Natural killer cell treated with Interleukin-12 subunit alpha and Interleukin-12 subunit beta and Interleukin-15 and Interleukin-18, amount 100 ng/mL, for 72 hours (primary cell): ENCODE results near the gene SOX8. TPM values are rescaled to one million over a fixed set of nuclear protein-coding genes. Genes with fewer than 3 reads are reported as not detected.

Experiments used
- ATAC-seq, 2 donors: fragments of 150-1000 bp; cut with Tn5 transposase in 1 of 2; sonication (Bioruptor Pico), chemical (Tn5 transposase) in 1 of 2; 2 replicates each; pipeline ENCODE4 v1.10.0; 2021
- DNase-seq: peaks from one replicate; pipeline ENCODE4 v3.0.0; 2022; ENCODE audit warnings: low spot score
- H3K27ac Mint-ChIP-seq, 2 donors: 1 replicate in 1 of 2; 2 replicates in 1 of 2; pipeline ENCODE4 v1.8.0; 2022; ENCODE audit warnings: mixed read lengths in 2 of 2, mild to moderate bottlenecking in 1 of 2, moderate library complexity in 1 of 2
- H3K27me3 Mint-ChIP-seq, 2 donors: 1 replicate in 1 of 2; 2 replicates in 1 of 2; pipeline ENCODE4 v1.8.0; 2022; ENCODE audit warnings: mixed read lengths in 2 of 2
- H3K36me3 Mint-ChIP-seq: one replicate; pipeline ENCODE4 v1.8.0; 2022; ENCODE audit warnings: mixed read lengths
- H3K4me1 Mint-ChIP-seq, 2 donors: 1 replicate in 1 of 2; 2 replicates in 1 of 2; pipeline ENCODE4 v1.8.0; 2022; ENCODE audit warnings: low read depth in 2 of 2, mixed read lengths in 2 of 2, mild to moderate bottlenecking in 1 of 2
- H3K4me3 Mint-ChIP-seq: one replicate; pipeline ENCODE4 v1.8.0; 2022; ENCODE audit warnings: mixed read lengths
- H3K9me3 Mint-ChIP-seq: 2 replicates; pipeline ENCODE4 v1.8.0; 2022; ENCODE audit warnings: mixed read lengths
- total RNA-seq, 2 donors: library from RNA; stranded (reverse); gene quantifications; one replicate each; pipeline ENCODE4 v1.2.3, GENCODE V29; 2022

Gene SOX8
- total RNA-seq, 2 donors from 2014 or later: 0.20 TPM; not detected in 1

DNA sequence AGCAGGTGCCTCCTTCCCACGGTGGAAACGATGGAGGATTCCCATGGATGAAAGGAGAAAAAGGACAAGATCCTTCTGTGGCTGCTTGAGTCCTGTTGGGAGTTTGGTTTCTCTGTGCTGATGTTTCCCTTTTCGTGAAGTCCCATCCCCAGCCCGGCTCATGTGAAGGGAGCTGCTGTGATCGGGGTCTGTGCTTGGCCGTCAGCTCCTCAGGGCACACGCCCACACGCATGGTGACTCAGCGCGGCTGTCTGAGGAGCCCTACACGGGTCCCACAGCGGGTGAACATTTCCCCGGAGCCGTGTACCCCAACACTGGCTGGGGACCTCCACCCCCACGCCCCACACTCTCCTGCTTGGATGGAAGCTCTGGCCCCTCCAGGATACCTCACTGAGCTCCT, 46.5 kb downstream of the SOX8 start:
- no peak overlapping the region for H3K27ac Mint-ChIP-seq
- no peaks in the 10 kb centered on the region for H3K4me1 Mint-ChIP-seq
- H3K4me3 Mint-ChIP-seq: no peak overlapping the region
- DNase-seq: no peak
- ATAC-seq: no peak
- peaks cover 0 to 3% of the 10 kb centered on the region in 2 donors for H3K27me3 Mint-ChIP-seq
- H3K9me3 Mint-ChIP-seq: no peaks in the 10 kb centered on the region
- no peaks in the 10 kb centered on the region for H3K36me3 Mint-ChIP-seq

DNA sequence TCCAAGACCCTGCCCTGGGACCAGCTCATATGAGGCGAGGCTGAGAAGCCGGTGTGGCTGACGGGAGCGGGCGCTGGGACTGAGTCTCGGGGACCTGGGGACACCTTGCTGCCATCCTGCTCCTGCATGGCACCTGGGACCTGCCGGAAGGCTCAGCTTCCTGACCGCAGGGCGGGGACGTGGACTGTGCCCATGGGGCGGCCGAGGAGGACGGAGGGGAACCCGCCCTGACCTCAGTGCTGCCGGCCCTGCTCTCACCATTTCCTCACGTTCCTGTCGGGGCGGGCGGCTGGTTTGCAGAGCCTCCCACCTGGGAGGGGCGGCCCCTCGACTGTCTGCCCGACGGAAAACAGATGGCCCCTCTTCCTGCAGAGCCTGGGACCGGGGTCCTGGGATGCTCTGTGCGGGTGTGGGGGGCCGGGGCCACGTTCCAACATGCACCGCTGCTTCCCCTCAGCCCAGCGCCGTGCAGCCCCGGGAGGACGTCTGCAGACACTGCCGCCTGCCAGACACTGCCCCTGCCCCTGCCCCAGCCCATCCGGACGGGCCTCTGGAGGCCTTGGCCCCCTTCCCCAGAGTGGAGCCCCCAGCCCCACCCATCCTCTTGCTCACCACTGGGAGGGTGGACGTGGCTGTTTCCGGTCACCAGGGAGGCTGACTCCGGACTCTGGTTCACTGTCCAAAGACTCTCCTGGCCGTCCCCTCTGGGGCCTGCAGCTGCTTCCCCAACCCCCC, 47.1 kb downstream of the SOX8 start:
- H3K4me3 Mint-ChIP-seq: no peak overlapping the region
- no peaks in the 10 kb centered on the region for H3K9me3 Mint-ChIP-seq
- DNase-seq (no peak), ATAC-seq (no peak)
- H3K36me3 Mint-ChIP-seq: no peaks in the 10 kb centered on the region
- no peaks in the 10 kb centered on the region for H3K4me1 Mint-ChIP-seq
- peaks cover 0 to 3% of the 10 kb centered on the region in 2 donors for H3K27me3 Mint-ChIP-seq
- no peak overlapping the region for H3K27ac Mint-ChIP-seq

DNA sequence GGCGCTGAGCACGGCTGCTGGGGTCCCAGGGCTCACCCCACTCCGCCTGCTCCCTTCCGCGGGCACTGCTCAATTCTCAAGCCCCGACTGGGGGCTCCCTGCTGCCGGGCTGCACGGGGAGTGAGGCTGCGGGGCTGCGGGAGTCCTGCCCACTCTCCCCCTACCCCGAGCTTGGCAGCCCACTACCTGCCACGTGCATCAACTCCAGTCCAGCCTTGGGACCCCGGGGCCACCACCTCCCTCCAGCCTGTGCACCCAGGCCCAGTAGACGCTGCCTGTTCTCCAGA, 47.6 kb downstream of the SOX8 start:
- no peak for ATAC-seq
- no peaks in the 10 kb centered on the region for H3K36me3 Mint-ChIP-seq
- no peaks in the 10 kb centered on the region for H3K4me1 Mint-ChIP-seq
- DNase-seq: no peak
- H3K27ac Mint-ChIP-seq: no peak overlapping the region
- no peaks in the 10 kb centered on the region for H3K9me3 Mint-ChIP-seq
- peaks cover 0 to 3% of the 10 kb centered on the region in 2 donors for H3K27me3 Mint-ChIP-seq
- no peak overlapping the region for H3K4me3 Mint-ChIP-seq

DNA sequence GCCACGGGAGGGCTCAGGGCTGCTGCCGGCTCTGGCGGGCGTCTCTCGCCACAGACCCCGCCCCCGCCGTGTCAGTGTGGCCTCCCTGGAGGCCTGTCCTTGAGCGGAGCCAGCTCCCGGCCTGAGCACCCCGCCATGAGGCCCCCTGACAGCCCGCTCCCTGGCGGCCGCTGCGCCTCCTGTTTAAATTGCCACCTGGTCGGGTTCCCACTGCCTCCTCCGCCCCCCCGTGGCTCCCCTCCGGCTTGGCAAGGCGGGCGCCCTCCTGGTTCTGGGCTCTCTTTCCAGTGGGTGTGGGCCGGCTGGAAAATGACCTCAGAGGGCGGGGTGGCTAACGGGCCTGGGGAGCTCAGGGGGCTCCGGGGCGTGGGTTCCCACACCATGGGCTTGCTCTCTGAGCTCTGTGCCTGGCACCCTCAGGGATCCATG, 48.9 kb downstream of the SOX8 start:
- ATAC-seq: no peak
- no peaks in the 10 kb centered on the region for H3K36me3 Mint-ChIP-seq
- no peaks in the 10 kb centered on the region for H3K4me1 Mint-ChIP-seq
- no peak for DNase-seq
- no peak overlapping the region for H3K27ac Mint-ChIP-seq
- H3K9me3 Mint-ChIP-seq: no peaks in the 10 kb centered on the region
- peaks cover 0 to 3% of the 10 kb centered on the region in 2 donors for H3K27me3 Mint-ChIP-seq
- no peak overlapping the region for H3K4me3 Mint-ChIP-seq

- no peaks in the 10 kb centered on the region for H3K9me3 Mint-ChIP-seq
- no peak overlapping the region for H3K4me3 Mint-ChIP-seq
- H3K27me3 Mint-ChIP-seq: peaks cover 0 to 3% of the 10 kb centered on the region in 2 donors
- ATAC-seq (no peak), DNase-seq (no peak)
- no peaks in the 10 kb centered on the region for H3K36me3 Mint-ChIP-seq
- no peaks in the 10 kb centered on the region for H3K4me1 Mint-ChIP-seq
- H3K27ac Mint-ChIP-seq: no peak overlapping the region
These were observed 50.1 kb downstream of the SOX8 start for GRCh38 chr16:1031666-1032065.

- Mint-ChIP-seq H3K27ac (no peak overlapping the region), H3K9me3 (no peaks in the 10 kb centered on the region), H3K4me3 (no peak overlapping the region), H3K4me1 (no peaks in the 10 kb centered on the region), H3K36me3 (no peaks in the 10 kb centered on the region), H3K27me3 (peaks cover 0 to 3% of the 10 kb centered on the region in 2 donors)
- DNase-seq (no peak), ATAC-seq (no peak)
These were observed 51.0 kb downstream of the SOX8 start for GRCh38 chr16:1032607-1033006.

DNA sequence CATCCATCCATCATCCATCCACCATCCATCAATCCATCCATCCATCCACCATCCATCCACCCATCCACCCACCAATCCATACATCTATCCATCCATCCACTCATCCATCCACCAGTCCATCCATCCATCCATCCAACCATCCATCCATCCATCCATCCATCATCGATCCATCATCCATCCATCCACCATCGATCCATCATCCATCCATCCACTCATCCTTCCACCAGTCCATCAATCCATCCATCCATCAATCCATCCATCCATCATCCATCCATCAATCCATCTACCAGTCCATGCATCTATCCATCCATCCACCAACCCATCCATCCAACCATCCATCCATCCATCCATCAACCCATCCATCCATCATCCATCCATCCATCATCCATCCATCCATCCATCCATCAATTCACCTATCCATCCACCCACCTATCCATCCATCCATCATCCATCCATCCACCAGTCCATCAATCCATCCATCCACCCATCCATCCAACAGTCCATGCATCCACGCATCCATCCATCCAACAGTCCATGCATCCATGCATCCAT, 51.6 kb downstream of the SOX8 start:
- peaks cover 0 to 3% of the 10 kb centered on the region in 2 donors for H3K27me3 Mint-ChIP-seq
- no peak overlapping the region for H3K27ac Mint-ChIP-seq
- no peak overlapping the region for H3K4me3 Mint-ChIP-seq
- H3K9me3 Mint-ChIP-seq: no peaks in the 10 kb centered on the region
- DNase-seq (no peak), ATAC-seq (no peak)
- no peaks in the 10 kb centered on the region for H3K36me3 Mint-ChIP-seq
- H3K4me1 Mint-ChIP-seq: no peaks in the 10 kb centered on the region

GRCh38 chr16:1034230-1035065, 52.9 kb downstream of the SOX8 start:
- no peak for DNase-seq
- H3K27ac Mint-ChIP-seq: no peak overlapping the region

DNA sequence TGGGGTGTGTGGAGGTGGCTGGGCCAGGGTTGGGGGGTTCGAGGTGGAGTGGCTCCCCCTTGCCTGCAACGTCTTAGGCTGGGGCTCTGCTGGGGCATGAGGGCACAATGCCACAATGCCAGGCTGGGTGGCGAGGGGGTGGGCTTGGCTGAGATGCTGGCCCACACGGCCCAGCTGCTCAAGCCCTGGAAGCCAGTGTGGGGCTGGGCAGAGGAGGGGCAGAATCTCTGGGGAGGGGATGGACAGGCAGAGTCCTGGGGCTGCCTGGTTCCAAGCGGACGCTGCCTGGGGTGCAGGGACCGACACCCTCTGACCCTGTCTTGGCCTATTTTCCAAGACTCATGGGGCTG, 53.5 kb downstream of the SOX8 start:
- no peak overlapping the region for H3K27ac Mint-ChIP-seq
- ATAC-seq (no peak), DNase-seq (no peak)
- H3K9me3 Mint-ChIP-seq: no peaks in the 10 kb centered on the region
- H3K4me1 Mint-ChIP-seq: no peaks in the 10 kb centered on the region
- H3K27me3 Mint-ChIP-seq: no peaks in the 10 kb centered on the region
- no peaks in the 10 kb centered on the region for H3K36me3 Mint-ChIP-seq
- H3K4me3 Mint-ChIP-seq: no peak overlapping the region

More at GRCh38 chr16:1034230-1035065, 52.9 kb downstream of the SOX8 start:
- no peaks in the 10 kb centered on the region for H3K4me1 Mint-ChIP-seq
- no peak for ATAC-seq
- no peak overlapping the region for H3K4me3 Mint-ChIP-seq
- no peaks in the 10 kb centered on the region for H3K9me3 Mint-ChIP-seq
- H3K36me3 Mint-ChIP-seq: no peaks in the 10 kb centered on the region
- H3K27me3 Mint-ChIP-seq: peaks cover 0 to 1% of the 10 kb centered on the region in 2 donors

GRCh38 chr16:1036166-1036565, 54.6 kb downstream of the SOX8 start:
- no peak overlapping the region for H3K27ac Mint-ChIP-seq
- H3K4me3 Mint-ChIP-seq: no peak overlapping the region
- H3K9me3 Mint-ChIP-seq: no peaks in the 10 kb centered on the region
- no peak for ATAC-seq
- no peak for DNase-seq
- no peaks in the 10 kb centered on the region for H3K36me3 Mint-ChIP-seq
- no peaks in the 10 kb centered on the region for H3K4me1 Mint-ChIP-seq
- no peaks in the 10 kb centered on the region for H3K27me3 Mint-ChIP-seq

Other genes with a start within 250 kb of the SOX8 start
- 10 to 100 TPM; 26.9 to 54.0 TPM for gene CIAO3, start 240.8 kb upstream of the SOX8 start, total RNA-seq
- not detected for gene MSLN, start 221.0 kb upstream of the SOX8 start, total RNA-seq
- 10 to 100 TPM; 38.2 to 79.3 TPM for gene RPUSD1, start 193.4 kb upstream of the SOX8 start, total RNA-seq
- 100 to 1,000 TPM in 1 of 2 donors, 10 to 100 TPM in 1; 70.7 to 210 TPM for gene CHTF18, start 193.2 kb upstream of the SOX8 start, total RNA-seq
- not detected for gene GNG13, start 181.0 kb upstream of the SOX8 start, total RNA-seq
- 10 to 100 TPM; 17.1 to 21.0 TPM for gene LMF1, start 10.8 kb upstream of the SOX8 start, total RNA-seq
- not detected for gene SSTR5, start 91.0 kb downstream of the SOX8 start, total RNA-seq
- gene C1QTNF8, start 114.5 kb downstream of the SOX8 start, total RNA-seq: not detected
- under 1 TPM; 0.21 to 0.31 TPM for gene CACNA1H, start 171.3 kb downstream of the SOX8 start, total RNA-seq
- gene TPSG1, start 243.5 kb downstream of the SOX8 start, total RNA-seq: 1 to 10 TPM in 1 of 2 donors, not detected in 1; 1.3 TPM
- 1 to 10 TPM in 1 of 2 donors, not detected in 1; 1.0 TPM for gene TPSB2, start 248.4 kb downstream of the SOX8 start, total RNA-seq